ENCODE measurements around the gene PLEK. TPM values are rescaled to one million over a fixed set of nuclear protein-coding genes. Genes with fewer than 3 reads are reported as not detected.
A peak's percentile ranks its signal among the peaks of the same experiment; 100 is the strongest.

PLEK gene
- total and polyA plus RNA-seq, 9 of the 15 experiments (the other 6 are each of a cell fraction or from before 2014, with no cell fraction given) = 0.14 to 1.2 (median 0.36) TPM

- no TSS peak for BruUV-seq (replicated peaks)
- Histone ChIP-seq H3K9me3 (replicated peaks; ENCODE audit: control insufficient read depth, insufficient read depth, low read depth, low read length) (peaks cover 6% of the 10 kb centered on the region; the same call in 1 of the 2 replicates), H3K79me2 (ENCODE audit: control insufficient read depth, insufficient read depth, low read length) (no peaks in the 10 kb centered on the region), H3K4me2 (ENCODE audit: insufficient read depth, low read length) (no peak overlapping the region; the same call in 1 of the 2 replicates), H3K27me3 (ENCODE audit: control insufficient read depth in 2 of 2, insufficient read depth in 2 of 2, low read length in 2 of 2) (no peaks in the 10 kb centered on the region), H3K4me3 (no peak overlapping the region), H4K20me1 (replicated peaks; ENCODE audit: control insufficient read depth, insufficient read depth, low read length) (no peaks in the 10 kb centered on the region), H3K4me1 (replicated peaks in 1 of 2; ENCODE audit: control insufficient read depth in 2 of 2, insufficient read depth in 2 of 2, low read length in 2 of 2) (peaks cover 12 to 22% of the 10 kb centered on the region in 2 experiments), H3K9me1 (ENCODE audit: control insufficient read depth, insufficient read depth, low read length) (no peaks in the 10 kb centered on the region), H3K27ac (ENCODE audit: extremely low read depth, low read depth, low read length) (no peak overlapping the region), H3K36me3 (ENCODE audit: control insufficient read depth, insufficient read depth, low read length) (no peaks in the 10 kb centered on the region; the same call in 2 of the 3 replicates), H2AFZ (ENCODE audit: low read depth, low read length) (peak overlapping the region; percentile 93; the same call in 1 of the 2 replicates), H3K9ac (ENCODE audit: insufficient read depth in 1 of 2, low read depth in 2 of 2, low read length in 2 of 2) (no peak overlapping the region)
- intact Hi-C loops (cut with micrococcal nuclease) (no loop called here), in situ Hi-C loops (cut with MboI) (no loop called here)
- no peak for TF ChIP-seq ZNF586 (CRISPR knock-in tag; conservative IDR thresholded peaks at IDR 0.05)
- no peak for ATAC-seq
- ChIA-PET POLR2A (interaction anchor here (0.6 to 1.0 kb wide), 3 partner anchors 14 to 1681 kb away, joined by 3 to 4 read pairs (median 3); no protein-coding TSS in a partner anchor), CTCF (ENCODE audit: low intra/inter-chr PET ratio) (no interaction called here)
- 29% methylated on average over 2 of the region's 2 CpGs for WGBS (ENCODE audit: insufficient coverage, low coverage, missing lambda C conversion rate)
- no peak for FAIRE-seq
- DNase-seq (ENCODE audit: extremely low read depth in 1 of 4, low spot score in 3 of 4) = no peak
Measured at GRCh38 chr2:68404164-68404563, 39.1 kb downstream of the PLEK start.

- no peak overlapping the region for H3K27ac ChIP-seq (ENCODE audit: extremely low read depth, low read depth, low read length)
- ATAC-seq (peak; percentile 41; the same call in 2 of the 3 replicates), FAIRE-seq (peak; percentile 58), DNase-seq (ENCODE audit: extremely low read depth in 1 of 4, low spot score in 3 of 4) (peak in 1 of 4 experiments; percentile 41)
- H3K4me1 ChIP-seq (replicated peaks in 1 of 2; ENCODE audit: control insufficient read depth in 2 of 2, insufficient read depth in 2 of 2, low read length in 2 of 2) = peaks cover 12 to 22% of the 10 kb centered on the region in 2 experiments
- H4K20me1 ChIP-seq (replicated peaks; ENCODE audit: control insufficient read depth, insufficient read depth, low read length) = no peaks in the 10 kb centered on the region
- peak overlapping the region in 1 of 2 experiments; percentile 20; a peak in 1 of 4 replicates for H3K9ac ChIP-seq (ENCODE audit: insufficient read depth in 1 of 2, low read depth in 2 of 2, low read length in 2 of 2)
- H3K4me3 ChIP-seq = no peak overlapping the region
- no peaks in the 10 kb centered on the region; the same call in 2 of the 3 replicates for H3K36me3 ChIP-seq (ENCODE audit: control insufficient read depth, insufficient read depth, low read length)
- in situ Hi-C loops (cut with MboI) = no loop called here
- no peaks in the 10 kb centered on the region for H3K9me1 ChIP-seq (ENCODE audit: control insufficient read depth, insufficient read depth, low read length)
- POLR2A ChIA-PET = interaction anchor here (0.6 to 1.0 kb wide), 2 partner anchors 13 to 15 kb away, joined by 3 to 4 read pairs; no protein-coding TSS in a partner anchor
- no peaks in the 10 kb centered on the region for H3K79me2 ChIP-seq (ENCODE audit: control insufficient read depth, insufficient read depth, low read length)
- H2AFZ ChIP-seq (ENCODE audit: low read depth, low read length) = peak overlapping the region; percentile 63
- intact Hi-C loops (cut with micrococcal nuclease) = no loop called here
- WGBS (ENCODE audit: insufficient coverage, low coverage, missing lambda C conversion rate) = 33% methylated on average over 19 of the region's 19 CpGs
- no TSS peak for BruUV-seq (replicated peaks)
- peaks cover 6% of the 10 kb centered on the region; the same call in 1 of the 2 replicates for H3K9me3 ChIP-seq (replicated peaks; ENCODE audit: control insufficient read depth, insufficient read depth, low read depth, low read length)
- no peaks in the 10 kb centered on the region for H3K27me3 ChIP-seq (ENCODE audit: control insufficient read depth in 2 of 2, insufficient read depth in 2 of 2, low read length in 2 of 2)
- no peak overlapping the region; the same call in 1 of the 2 replicates for H3K4me2 ChIP-seq (ENCODE audit: insufficient read depth, low read length)
- TF ChIP-seq SMAD3 (CRISPR knock-in tag; conservative IDR thresholded peaks at IDR 0.05) = no peak
- no peak for TF ChIP-seq RNF2 (IDR thresholded peaks at IDR 0.05)
- TF ChIP-seq PKNOX1 (IDR thresholded peaks at IDR 0.05) = no peak
- TF ChIP-seq TCF3 (CRISPR knock-in tag; IDR thresholded peaks at IDR 0.05) = peak; percentile 23; the same call in 1 of the 2 replicates
- no peak for TF ChIP-seq MEF2D (tag; conservative IDR thresholded peaks at IDR 0.05; ENCODE audit: low read depth)
- no peak for TF ChIP-seq ZNF124 (CRISPR knock-in tag; IDR thresholded peaks at IDR 0.05)
- TF ChIP-seq CTBP1 (IDR thresholded peaks at IDR 0.05; ENCODE audit: borderline replicate concordance) = peak; percentile 26; the same call in 1 of the 2 replicates
- peak in 1 of 3 experiments; percentile 47 for TF ChIP-seq YY1 (IDR thresholded peaks at IDR 0.05; ENCODE audit: borderline replicate concordance in 1 of 3, control insufficient read depth in 1 of 3, extremely low read depth in 1 of 3, insufficient read depth in 3 of 3, insufficient read length in 1 of 3, insufficient replicate concordance in 2 of 3, low read depth in 1 of 3, low read length in 2 of 3)
- CTCF ChIA-PET (ENCODE audit: low intra/inter-chr PET ratio) = no interaction called here
Measured at GRCh38 chr2:68404893-68405799, 40.1 kb downstream of the PLEK start.
